ENCODE data around the gene PRKCE. TPM values are rescaled to one million over a fixed set of nuclear protein-coding genes. Genes with fewer than 3 reads are reported as not detected.

Gene PRKCE
- total RNA-seq, 1 experiment from 2014 or later = 1.3 TPM

DNA sequence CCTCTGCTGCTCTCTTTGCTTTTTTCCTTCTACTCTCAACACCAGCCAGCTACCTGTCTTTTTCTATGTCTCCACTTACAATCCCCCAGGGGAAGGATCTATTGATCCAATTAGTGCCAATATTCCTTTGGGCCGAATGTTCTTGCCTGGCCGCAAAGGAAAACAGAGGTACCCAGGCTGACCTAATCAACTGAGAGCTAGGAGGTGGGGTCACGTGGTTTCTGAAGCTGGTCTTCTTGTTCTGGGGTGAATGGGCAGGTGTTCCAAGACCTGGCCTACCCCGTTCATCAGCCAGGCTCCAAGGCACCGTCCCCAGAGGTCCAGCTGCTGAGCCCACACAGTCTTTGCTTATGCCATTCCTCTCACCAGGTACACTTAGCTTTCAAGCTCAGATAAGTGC, 580.2 kb downstream of the PRKCE start:
- Histone ChIP-seq H2BK120ac (ENCODE audit: low read depth, low read length, poor library complexity, severe bottlenecking) (no peak overlapping the region), H3K23ac (ENCODE audit: insufficient read length, low read depth, low read length) (no peak overlapping the region), H2AFZ (ENCODE audit: low read length) (no peak overlapping the region), H4K5ac (ENCODE audit: insufficient read length, low read depth, low read length) (no peak overlapping the region), H3K79me2 (ENCODE audit: insufficient read depth, low read length) (no peaks in the 10 kb centered on the region), H3K9me3 (ENCODE audit: control insufficient read depth, low read depth, low read length) (no peaks in the 10 kb centered on the region), H2BK15ac (ENCODE audit: low read depth, low read length) (no peak overlapping the region), H4K91ac (ENCODE audit: insufficient read length, low read depth, low read length) (no peak overlapping the region), H2BK20ac (ENCODE audit: low read depth, low read length, poor library complexity, severe bottlenecking) (no peak overlapping the region), H3T11ph (ENCODE audit: low read length) (no peak overlapping the region), H3K14ac (ENCODE audit: insufficient read depth, low read length) (no peak overlapping the region), H4K8ac (replicated peaks; ENCODE audit: insufficient read length, low read depth, low read length) (no peak overlapping the region), H3K4me1 (ENCODE audit: insufficient read depth, low read length) (peaks cover 5% of the 10 kb centered on the region; the same call in 1 of the 2 replicates), H3K27ac (ENCODE audit: insufficient read length, low read depth, low read length) (no peak overlapping the region), H3K79me1 (ENCODE audit: insufficient read depth, low read depth, low read length, poor library complexity, severe bottlenecking) (no peaks in the 10 kb centered on the region), H3K56ac (ENCODE audit: insufficient read length, low read depth, low read length) (no peak overlapping the region), H3K4me2 (ENCODE audit: insufficient read depth, insufficient read length, low read length) (no peak overlapping the region), H3K9ac (ENCODE audit: extremely low read depth, insufficient read length, low read length) (no peak overlapping the region), H4K20me1 (ENCODE audit: control insufficient read depth, insufficient read depth, insufficient read length) (no peaks in the 10 kb centered on the region), H2BK5ac (ENCODE audit: insufficient read length, low read length) (no peak overlapping the region), H3K4ac (ENCODE audit: low read depth, low read length) (no peak overlapping the region), H2BK12ac (ENCODE audit: insufficient read length, low read depth, low read length) (no peak overlapping the region), H2AK5ac (ENCODE audit: insufficient read length, low read length) (no peak overlapping the region), H3K27me3 (ENCODE audit: insufficient read depth, low read length) (no peaks in the 10 kb centered on the region), H3K18ac (ENCODE audit: insufficient read length, low read depth, low read length) (no peak overlapping the region), H3K23me2 (ENCODE audit: insufficient read length, low read depth, low read length, poor library complexity, severe bottlenecking) (no peaks in the 10 kb centered on the region)
- Mint-ChIP-seq H3K27me3 (ENCODE audit: low read depth) (peaks cover 5% of the 10 kb centered on the region; the same call in 1 of the 2 replicates), H3K36me3 (ENCODE audit: insufficient read depth in 1 of 3, low read depth in 3 of 3) (no peaks in the 10 kb centered on the region; a peak in 1 of 7 replicates), H3K4me3 (no peak overlapping the region), H3K9me3 (no peaks in the 10 kb centered on the region), H3K27ac (no peak overlapping the region), H3K4me1 (peaks cover 36 to 43% of the 10 kb centered on the region in 2 experiments)
- DNase-seq = no peak
- no CpG with 5 or more reads among the region's 5 CpGs for WGBS (ENCODE audit: extremely low coverage, insufficient read length, low lambda C conversion rate)
- TF ChIP-seq, protein P1, sequence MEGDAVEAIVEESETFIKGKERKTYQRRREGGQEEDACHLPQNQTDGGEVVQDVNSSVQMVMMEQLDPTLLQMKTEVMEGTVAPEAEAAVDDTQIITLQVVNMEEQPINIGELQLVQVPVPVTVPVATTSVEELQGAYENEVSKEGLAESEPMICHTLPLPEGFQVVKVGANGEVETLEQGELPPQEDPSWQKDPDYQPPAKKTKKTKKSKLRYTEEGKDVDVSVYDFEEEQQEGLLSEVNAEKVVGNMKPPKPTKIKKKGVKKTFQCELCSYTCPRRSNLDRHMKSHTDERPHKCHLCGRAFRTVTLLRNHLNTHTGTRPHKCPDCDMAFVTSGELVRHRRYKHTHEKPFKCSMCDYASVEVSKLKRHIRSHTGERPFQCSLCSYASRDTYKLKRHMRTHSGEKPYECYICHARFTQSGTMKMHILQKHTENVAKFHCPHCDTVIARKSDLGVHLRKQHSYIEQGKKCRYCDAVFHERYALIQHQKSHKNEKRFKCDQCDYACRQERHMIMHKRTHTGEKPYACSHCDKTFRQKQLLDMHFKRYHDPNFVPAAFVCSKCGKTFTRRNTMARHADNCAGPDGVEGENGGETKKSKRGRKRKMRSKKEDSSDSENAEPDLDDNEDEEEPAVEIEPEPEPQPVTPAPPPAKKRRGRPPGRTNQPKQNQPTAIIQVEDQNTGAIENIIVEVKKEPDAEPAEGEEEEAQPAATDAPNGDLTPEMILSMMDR (conservative IDR thresholded peaks at IDR 0.05) = no peak
